HG03039 (cell line): ENCODE results near the gene FAM219B.

Experiments
- ATAC-seq: cut with Tn5 transposase; IDR thresholded peaks from one replicate; pipeline ENCODE4 v1.9.1; 2021; ENCODE audit warnings: mild to moderate bottlenecking, moderate library complexity; ENCODE audit not compliant: unreplicated experiment

FAM219B gene

DNA sequence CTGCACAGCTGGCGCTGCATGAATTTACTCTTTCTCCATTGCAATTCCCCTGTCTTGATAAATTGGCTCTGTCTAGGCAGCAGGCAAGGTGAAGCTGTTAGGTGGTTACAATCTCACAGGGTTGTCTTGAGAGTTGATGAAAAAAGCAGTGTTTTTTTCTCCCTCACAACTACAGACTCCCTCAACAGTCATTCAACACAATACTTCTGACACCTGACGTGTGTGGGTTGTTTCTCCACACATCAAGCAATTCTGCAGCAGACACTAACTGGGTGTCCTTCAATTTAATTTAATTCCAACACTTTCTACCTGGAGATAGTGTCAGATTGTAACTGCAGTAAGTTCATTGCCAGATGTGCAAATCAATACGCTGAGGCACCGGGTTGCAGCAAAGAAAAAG lies 28.4 kb downstream of the FAM219B start:
- ATAC-seq: no peak

DNA sequence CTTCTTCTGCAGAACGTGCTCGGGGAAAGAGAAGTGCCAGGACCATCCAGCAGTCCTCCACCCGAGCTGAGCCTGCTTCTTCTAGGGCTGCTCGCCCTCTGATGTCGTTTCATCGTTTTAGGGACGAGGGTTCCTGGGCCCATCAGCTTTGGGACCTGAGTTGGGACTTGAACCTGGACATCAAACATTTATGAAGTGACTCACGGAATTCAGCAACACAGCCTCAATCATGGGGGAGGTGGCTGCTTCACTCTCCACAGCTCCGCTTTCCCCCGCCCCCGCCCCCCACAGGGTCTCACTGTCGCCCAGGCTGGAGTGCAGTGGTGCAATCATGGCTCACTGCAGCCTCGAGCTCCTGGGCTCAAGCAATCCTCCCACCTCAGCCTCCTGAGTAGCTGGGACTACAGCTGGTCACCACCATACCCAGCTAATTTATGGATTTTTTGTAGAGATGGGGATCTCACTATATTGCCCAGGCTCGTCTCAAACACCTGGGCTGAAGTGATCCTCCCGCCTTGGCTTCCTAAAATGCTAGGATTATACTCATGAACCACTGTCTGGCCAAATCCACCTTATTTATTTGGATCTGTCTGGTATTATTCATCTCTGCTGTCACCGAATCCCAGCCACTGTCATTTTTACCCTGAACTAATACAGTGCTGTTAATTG lies 32.8 kb downstream of the FAM219B start:
- ATAC-seq: no peak

DNA sequence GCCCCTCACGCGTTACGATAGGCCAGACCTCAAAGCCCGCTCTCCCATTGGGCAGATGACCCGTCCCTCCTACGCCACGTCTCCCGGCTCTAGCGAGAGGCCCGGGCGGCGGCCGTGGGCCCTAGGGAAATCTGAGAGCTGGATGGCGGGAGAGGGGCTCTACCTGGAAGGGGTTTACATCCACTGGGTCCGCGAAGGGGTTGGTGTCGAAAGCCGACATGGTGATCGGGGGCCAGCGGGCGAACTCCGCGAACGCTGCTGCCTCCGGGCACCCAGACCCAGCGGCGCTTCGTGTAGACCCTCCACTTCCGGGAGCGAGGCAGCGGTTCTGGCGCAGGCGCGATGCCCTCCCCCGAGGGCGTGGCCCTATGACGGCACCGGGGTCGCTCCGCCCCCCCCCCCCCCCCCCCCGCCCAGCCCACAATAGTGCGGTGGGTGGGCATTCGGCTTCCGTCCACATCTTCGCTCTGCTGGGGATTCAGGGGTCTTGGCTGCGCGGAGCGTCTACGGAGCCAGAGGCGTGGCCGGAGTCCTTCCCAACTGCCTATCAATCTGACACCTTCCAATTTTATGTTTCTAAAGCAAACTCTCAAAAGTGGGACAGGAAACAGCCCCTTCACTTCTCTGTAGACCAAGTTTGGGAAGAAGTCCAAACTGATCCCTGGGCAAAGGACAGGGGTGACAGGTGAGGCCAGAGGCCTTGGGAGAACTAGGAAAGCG lies 33.5 kb downstream of the FAM219B start, which contains the start of gene SCAMP2:
SCAMP2 (minus strand) TSS at position 330 of the 720 bp plus-strand sequence; CDS start at position 220, 110 bp downstream.
- ATAC-seq: peak; percentile 72

DNA sequence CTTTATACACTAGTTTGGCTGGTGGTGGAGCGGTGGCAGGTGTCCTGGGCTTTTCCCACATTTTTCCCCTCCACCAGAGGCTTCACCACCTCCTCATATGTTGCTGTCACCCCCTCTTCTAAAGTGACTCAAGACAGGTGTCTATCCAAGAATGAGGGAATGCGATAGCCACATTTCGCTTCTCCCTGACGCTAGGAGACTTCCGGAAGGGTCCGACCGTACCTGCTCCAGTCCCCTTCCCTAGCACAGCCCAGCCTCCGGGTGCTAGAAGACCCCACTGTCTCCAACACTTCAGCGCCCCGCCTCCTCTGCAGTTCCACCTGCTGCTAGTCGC lies 34.0 kb downstream of the FAM219B start:
- no peak for ATAC-seq

DNA sequence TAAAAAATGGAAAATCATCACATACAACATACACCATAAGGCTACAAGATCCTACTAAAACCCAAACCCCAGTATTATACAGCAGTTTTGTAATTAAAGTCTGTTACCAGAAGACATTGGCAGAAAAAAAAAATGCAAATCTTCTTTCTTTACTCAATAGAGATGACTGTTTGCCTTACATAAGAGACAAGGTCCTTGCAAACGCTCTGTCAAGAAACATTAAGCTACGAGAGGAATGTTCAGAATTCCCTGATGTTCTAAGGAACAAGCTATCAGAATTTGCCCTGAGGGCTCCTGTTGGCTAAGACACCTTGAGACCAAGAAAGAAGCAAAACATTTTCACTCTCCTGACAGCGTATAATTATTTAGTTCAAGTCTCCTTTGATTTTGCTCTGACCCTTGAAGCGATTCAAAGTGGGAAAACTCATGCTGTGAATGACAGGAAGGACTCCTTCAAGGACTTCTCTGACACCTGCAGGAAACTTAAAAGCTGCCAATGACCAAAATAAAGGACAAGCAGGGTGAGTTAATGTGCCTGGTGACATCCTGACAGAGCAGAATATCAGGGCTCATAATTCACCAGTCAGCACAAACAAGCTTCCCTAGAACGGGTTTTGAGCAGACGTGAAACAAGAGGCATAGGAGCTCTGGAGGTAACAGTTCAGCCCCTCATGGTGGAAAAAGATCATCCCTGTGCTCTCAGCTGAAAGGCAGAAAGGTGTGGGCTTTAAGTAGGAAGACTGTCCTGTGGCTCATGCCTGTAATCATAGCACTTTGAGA lies 36.0 kb downstream of the FAM219B start:
- ATAC-seq: no peak

DNA sequence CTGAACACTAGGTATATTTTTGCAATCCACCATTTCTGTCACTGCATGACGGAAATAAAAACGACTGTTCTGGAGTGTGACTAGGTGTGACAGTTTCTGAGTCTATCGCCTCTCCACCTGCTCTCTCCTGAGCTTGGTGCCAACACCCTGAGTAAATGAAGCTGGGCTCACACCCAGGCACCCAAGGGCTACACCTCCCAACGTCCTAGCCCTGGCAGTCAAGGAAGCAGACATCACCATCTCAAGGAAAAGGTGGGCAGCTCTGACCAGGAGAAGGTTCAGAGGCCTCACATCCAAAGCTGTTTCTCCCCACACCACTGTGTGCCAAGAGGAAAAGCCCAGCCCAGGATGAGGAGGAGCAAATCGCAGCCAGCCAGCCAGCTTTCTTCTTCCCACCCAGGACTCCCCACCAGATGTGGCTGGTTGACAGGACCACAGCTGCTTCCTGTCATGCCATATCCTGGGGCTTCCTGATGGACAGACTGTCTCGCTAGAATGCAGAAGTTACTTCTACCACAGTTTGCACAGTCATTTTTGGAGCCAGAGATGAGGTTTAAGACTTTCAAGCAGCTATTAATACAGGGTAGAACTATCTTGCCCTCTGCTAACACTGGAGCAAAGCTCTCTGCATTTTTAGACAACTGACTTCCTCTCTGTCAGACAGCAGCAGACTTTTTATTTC lies 36.8 kb downstream of the FAM219B start:
- ATAC-seq: no peak

- ATAC-seq: no peak
Observed at GRCh38 chr15:74869372-74869725, 37.3 kb downstream of the FAM219B start.

- no peak for ATAC-seq
Observed at GRCh38 chr15:74868059-74868458, 38.6 kb downstream of the FAM219B start.

DNA sequence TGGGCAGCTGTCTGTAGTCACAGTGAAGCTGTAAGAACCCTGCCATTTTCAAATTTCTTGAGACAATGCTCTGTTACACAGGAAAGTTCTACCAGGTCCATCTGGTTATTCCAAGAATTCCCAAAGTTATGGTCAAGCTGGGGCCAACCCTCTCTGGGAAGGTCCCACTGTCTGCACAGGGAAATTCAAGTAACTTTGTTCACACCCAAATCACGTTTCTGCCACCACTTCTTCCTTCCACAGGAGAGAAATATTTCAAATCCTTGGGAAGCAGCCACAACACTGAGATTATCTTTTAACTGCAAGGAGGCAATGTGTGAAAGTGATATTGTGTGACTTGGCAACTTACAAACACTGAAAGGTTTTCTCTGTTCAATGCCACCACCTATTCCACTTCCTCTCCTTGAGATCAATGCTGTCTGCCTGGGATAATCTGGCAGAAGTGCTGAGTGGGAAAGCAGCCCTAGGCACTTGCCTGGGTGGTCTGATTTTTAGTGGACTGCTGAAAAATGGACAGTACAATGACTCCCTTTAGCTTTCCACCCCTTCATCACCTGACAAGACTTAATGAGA lies 39.1 kb downstream of the FAM219B start:
- ATAC-seq: no peak

DNA sequence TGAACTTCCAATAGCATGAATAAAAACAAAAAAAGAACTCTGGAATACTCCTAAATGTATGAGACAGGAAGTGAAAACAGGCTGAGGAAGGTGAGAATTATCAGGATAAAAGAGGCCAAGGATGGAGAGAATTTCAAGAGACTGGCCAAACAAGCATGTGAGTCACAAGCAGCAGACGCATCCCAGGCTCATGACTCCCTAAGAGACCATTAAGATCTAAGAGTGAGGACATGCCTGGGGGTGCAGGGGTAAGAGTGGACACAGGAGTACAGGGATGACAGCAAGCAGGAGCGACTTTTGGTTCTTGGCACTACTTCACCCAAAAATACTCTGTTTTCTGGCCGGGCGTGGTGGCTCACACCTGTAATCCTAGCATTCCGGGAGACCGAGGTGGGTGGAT lies 40.6 kb downstream of the FAM219B start:
- ATAC-seq: no peak

- no peak for ATAC-seq
Observed at GRCh38 chr15:74865316-74865715, 41.3 kb downstream of the FAM219B start.

GRCh38 chr15:74864296-74864695 lies 42.4 kb downstream of the FAM219B start:
- no peak for ATAC-seq

DNA sequence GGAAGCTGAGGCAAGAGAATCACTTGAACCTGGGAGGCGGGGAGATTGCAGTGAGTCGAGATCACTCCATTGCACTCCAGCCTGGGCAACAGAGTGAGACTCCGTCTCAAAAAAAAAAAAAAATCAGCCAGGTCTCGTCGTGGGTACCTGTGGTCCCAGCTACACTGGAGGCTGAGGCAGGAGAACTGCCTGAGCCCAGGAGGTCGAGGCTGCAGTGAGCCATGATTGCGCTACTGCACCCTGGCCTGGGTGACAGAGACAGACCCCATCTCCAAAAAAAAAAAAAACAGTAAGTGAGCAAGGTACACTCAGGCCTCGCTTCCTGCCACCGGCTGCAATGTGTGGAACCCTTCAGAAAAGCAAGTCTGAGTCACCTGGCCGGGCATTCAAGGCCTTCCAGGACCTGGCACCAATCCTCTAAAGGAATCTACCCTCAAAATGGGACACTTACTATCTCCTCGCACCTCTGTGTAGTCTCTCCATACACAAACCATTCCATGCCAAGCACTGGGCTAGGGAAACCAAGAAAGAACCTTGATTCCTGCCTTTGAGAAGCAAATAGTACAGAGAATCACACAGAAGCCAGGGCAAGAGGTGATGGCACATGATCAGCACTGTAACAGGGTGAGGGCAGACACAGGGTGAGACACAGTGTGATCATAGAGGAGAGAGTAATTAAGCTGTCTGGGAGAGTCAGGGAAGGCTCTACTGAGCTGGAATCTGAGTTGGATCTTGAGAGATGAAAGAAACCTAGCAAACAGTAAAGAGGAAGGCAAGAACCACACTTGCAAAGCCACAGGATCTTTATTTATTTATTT lies 43.2 kb downstream of the FAM219B start:
- ATAC-seq: no peak

DNA sequence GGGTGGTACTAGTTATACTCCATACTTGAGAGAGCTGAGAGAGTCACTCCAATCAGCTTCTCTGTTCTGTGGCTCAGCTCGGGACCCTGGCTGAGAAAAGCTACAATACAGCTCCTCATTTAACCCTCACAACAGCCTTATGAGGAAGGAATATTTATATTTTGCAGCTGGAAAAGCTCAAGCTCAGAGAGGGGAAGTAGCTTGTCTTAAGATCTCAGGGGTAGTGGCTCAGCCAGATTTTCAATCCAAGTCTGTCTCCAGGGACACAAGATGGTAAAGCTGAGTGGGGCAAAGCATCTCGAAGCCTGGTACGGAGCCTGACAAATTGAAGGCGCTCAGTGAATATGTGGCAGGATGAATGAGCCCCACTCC lies 48.3 kb downstream of the FAM219B start:
- no peak for ATAC-seq

DNA sequence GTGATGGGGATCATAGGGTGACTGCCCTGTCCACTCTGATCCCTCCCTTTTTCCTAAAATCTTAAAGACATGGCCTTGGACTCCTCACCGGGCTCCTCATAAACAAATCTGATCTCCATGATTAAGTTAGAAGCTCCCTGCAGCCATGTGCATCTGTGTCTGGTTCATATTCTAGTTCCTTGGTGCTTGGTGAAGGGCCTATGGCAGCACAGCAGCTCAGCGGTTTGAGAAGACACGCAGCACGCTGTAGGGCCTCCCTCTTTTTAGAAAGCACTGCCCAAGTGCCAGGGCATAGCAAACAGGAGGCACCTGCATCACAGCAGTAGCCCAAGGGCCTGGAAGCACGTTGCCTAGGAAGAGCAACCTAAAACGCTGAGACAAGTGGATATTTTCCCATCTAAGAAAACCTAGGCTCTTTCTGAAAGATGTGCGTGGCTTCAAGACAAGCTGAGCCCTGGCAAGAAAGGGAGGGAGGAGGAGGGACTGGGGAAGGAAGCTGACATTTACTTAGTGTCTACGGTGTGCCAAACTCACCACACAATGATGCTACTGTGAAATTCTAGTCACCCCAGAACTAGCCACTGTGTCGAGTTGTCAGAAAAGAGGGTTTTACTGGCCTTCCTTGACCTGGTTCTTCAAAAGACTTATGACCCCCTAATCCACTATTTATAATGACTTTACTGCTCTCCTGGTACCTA lies 48.8 kb downstream of the FAM219B start:
- no peak for ATAC-seq

- no peak for ATAC-seq
Observed at GRCh38 chr15:74857082-74857655, 49.5 kb downstream of the FAM219B start.

GRCh38 chr15:74856537-74856936 lies 50.1 kb downstream of the FAM219B start:
- ATAC-seq: no peak

GRCh38 chr15:74855857-74856256 lies 50.8 kb downstream of the FAM219B start:
- ATAC-seq: no peak

GRCh38 chr15:74854453-74855022 lies 52.1 kb downstream of the FAM219B start:
- no peak for ATAC-seq
